Measurements from ENCODE around the gene BHLHE40. TPM values are rescaled to one million over a fixed set of nuclear protein-coding genes. Genes with fewer than 3 reads are reported as not detected.

BHLHE40 gene
- total and polyA plus RNA-seq, 10 of the 15 experiments (the other 5 are each of a cell fraction or from before 2014, with no cell fraction given): 25.2 to 106 (median 51.4) TPM

DNA sequence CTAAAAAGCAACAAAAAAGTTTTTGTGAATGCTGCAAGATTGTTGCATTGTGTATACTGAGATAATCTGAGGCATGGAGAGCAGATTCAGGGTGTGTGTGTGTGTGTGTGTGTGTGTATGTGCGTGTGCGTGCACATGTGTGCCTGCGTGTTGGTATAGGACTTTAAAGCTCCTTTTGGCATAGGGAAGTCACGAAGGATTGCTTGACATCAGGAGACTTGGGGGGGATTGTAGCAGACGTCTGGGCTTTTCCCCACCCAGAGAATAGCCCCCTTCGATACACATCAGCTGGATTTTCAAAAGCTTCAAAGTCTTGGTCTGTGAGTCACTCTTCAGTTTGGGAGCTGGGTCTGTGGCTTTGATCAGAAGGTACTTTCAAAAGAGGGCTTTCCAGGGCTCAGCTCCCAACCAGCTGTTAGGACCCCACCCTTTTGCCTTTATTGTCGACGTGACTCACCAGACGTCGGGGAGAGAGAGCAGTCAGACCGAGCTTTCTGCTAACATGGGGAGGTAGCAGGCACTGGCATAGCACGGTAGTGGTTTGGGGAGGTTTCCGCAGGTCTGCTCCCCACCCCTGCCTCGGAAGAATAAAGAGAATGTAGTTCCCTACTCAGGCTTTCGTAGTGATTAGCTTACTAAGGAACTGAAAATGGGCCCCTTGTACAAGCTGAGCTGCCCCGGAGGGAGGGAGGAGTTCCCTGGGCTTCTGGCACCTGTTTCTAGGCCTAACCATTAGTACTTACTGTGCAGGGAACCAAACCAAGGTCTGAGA is 4.7 kb downstream of the BHLHE40 start (continued):
- TF ChIP-seq FOS (IDR thresholded peaks at IDR 0.05; ENCODE audit: borderline replicate concordance, extremely low read depth, insufficient read length): no peak
- peak; percentile 93 for TF ChIP-seq EED (IDR thresholded peaks at IDR 0.05; ENCODE audit: low read depth)
- TF ChIP-seq CHD1 (IDR thresholded peaks at IDR 0.05; ENCODE audit: low read depth, low read length): no peak
- peak; percentile 62 for TF ChIP-seq MTA2 (IDR thresholded peaks at IDR 0.05; ENCODE audit: low read depth)
- peak in 1 of 2 experiments; percentile 71; a peak in 2 of 4 replicates for TF ChIP-seq EP300 (IDR thresholded peaks at IDR 0.05; ENCODE audit: borderline replicate concordance in 1 of 2, control insufficient read depth in 1 of 2, low read depth in 2 of 2, low read length in 2 of 2)
- peak; percentile 84 for TF ChIP-seq TAF1 (IDR thresholded peaks at IDR 0.05; ENCODE audit: borderline replicate concordance, low read depth, low read length)
- TF ChIP-seq BMI1 (IDR thresholded peaks at IDR 0.05; ENCODE audit: borderline replicate concordance): 0 out of 2 replicates have a peak, but pooled peaks have one; percentile 38
- TF ChIP-seq NFXL1 (IDR thresholded peaks at IDR 0.05; ENCODE audit: borderline replicate concordance): no peak
- TF ChIP-seq HSF1 (IDR thresholded peaks at IDR 0.05; ENCODE audit: low read depth, low read length): no peak
- no peak for TF ChIP-seq PAX8 (IDR thresholded peaks at IDR 0.05)
- TF ChIP-seq SMC3 (IDR thresholded peaks at IDR 0.05; ENCODE audit: borderline replicate concordance, low read length): peak; percentile 19; the same call in 1 of the 2 replicates
- no peak for TF ChIP-seq ZNF384 (IDR thresholded peaks at IDR 0.05; ENCODE audit: borderline replicate concordance, low read depth, low read length)
- TF ChIP-seq PAX5 (IDR thresholded peaks at IDR 0.05; ENCODE audit: borderline replicate concordance, low read depth, low read length): peak; percentile 72
- TF ChIP-seq, protein P1, sequence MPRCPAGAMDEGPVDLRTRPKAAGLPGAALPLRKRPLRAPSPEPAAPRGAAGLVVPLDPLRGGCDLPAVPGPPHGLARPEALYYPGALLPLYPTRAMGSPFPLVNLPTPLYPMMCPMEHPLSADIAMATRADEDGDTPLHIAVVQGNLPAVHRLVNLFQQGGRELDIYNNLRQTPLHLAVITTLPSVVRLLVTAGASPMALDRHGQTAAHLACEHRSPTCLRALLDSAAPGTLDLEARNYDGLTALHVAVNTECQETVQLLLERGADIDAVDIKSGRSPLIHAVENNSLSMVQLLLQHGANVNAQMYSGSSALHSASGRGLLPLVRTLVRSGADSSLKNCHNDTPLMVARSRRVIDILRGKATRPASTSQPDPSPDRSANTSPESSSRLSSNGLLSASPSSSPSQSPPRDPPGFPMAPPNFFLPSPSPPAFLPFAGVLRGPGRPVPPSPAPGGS (IDR thresholded peaks at IDR 0.05; ENCODE audit: borderline replicate concordance, insufficient read depth, low read depth, low read length, poor library complexity, severe bottlenecking): peak; percentile 78
- TF ChIP-seq SMARCA5 (IDR thresholded peaks at IDR 0.05): no peak; the same call in 1 of the 2 replicates
- no peak for TF ChIP-seq FOXM1 (IDR thresholded peaks at IDR 0.05; ENCODE audit: low read depth, low read length)
- peak; percentile 88 for TF ChIP-seq ZNF687 (IDR thresholded peaks at IDR 0.05)
- TF ChIP-seq SIN3A (IDR thresholded peaks at IDR 0.05; ENCODE audit: low read depth, low read length): no peak; the same call in 1 of the 2 replicates
- TF ChIP-seq IKZF1 (conservative IDR thresholded peaks at IDR 0.05): peak; percentile 81
- TF ChIP-seq TARDBP (IDR thresholded peaks at IDR 0.05; ENCODE audit: borderline replicate concordance): peak; percentile 81; the same call in 1 of the 2 replicates
- no peak for TF ChIP-seq USF2 (IDR thresholded peaks at IDR 0.05; ENCODE audit: borderline replicate concordance, low read depth, low read length)

All from GM12878 (cell line).